ENCODE measurements around the gene KCNQ1. TPM values are rescaled to one million over a fixed set of nuclear protein-coding genes. Genes with fewer than 3 reads are reported as not detected.

The KCNQ1 gene
- total RNA-seq, 2 experiments from 2014 or later: 9.1 to 10.9 TPM

GRCh38 chr11:2537010-2537705, 92.3 kb downstream of the KCNQ1 start:
- Mint-ChIP-seq H3K4me3 (no peak overlapping the region), H3K36me3 (ENCODE audit: low read depth) (no peaks in the 10 kb centered on the region), H3K27me3 (no peaks in the 10 kb centered on the region), H3K9me3 (ENCODE audit: low read depth) (no peaks in the 10 kb centered on the region), H3K27ac (no peak overlapping the region), H3K4me1 (peaks cover 15% of the 10 kb centered on the region)
- ChIA-PET POLR2A (no interaction called here), CTCF (interaction anchor here (0.5 to 7.7 kb wide), 5 partner anchors 116 to 437 kb away, joined by 3 to 255 read pairs (median 4); partner anchors contain the start of gene CDKN1C)
- intact Hi-C loops (cut with DNase I, micrococcal nuclease): no loop called here
- DNase-seq (no peak), ATAC-seq (no peak)

GRCh38 chr11:2537896-2538724, 93.3 kb downstream of the KCNQ1 start:
- Mint-ChIP-seq H3K9me3 (ENCODE audit: low read depth) (no peaks in the 10 kb centered on the region), H3K27ac (no peak overlapping the region), H3K4me1 (peaks cover 6% of the 10 kb centered on the region), H3K27me3 (no peaks in the 10 kb centered on the region), H3K36me3 (ENCODE audit: low read depth) (no peaks in the 10 kb centered on the region), H3K4me3 (no peak overlapping the region)
- ChIA-PET CTCF (interaction anchor here (0.6 to 7.7 kb wide), 3 partner anchors 117 to 383 kb away, joined by 3 to 255 read pairs (median 5); partner anchors contain the start of gene CDKN1C), POLR2A (no interaction called here)
- DNase-seq: no peak
- ATAC-seq: no peak
- intact Hi-C loops (cut with DNase I, micrococcal nuclease): no loop called here

GRCh38 chr11:2538951-2539350, 94.1 kb downstream of the KCNQ1 start:
- no peaks in the 10 kb centered on the region for H3K27me3 Mint-ChIP-seq
- H3K9me3 Mint-ChIP-seq (ENCODE audit: low read depth): no peaks in the 10 kb centered on the region
- ChIA-PET POLR2A (no interaction called here), CTCF (interaction anchor here (0.6 to 1.1 kb wide), 2 partner anchors 8 to 407 kb away, joined by 3 read pairs; no protein-coding TSS in a partner anchor)
- no peaks in the 10 kb centered on the region for H3K36me3 Mint-ChIP-seq (ENCODE audit: low read depth)
- H3K27ac Mint-ChIP-seq: no peak overlapping the region
- intact Hi-C loops (cut with DNase I, micrococcal nuclease): no loop called here
- H3K4me1 Mint-ChIP-seq: no peaks in the 10 kb centered on the region
- no peak for ATAC-seq
- DNase-seq: no peak
- H3K4me3 Mint-ChIP-seq: no peak overlapping the region

- Mint-ChIP-seq H3K27ac (no peak overlapping the region), H3K4me1 (no peaks in the 10 kb centered on the region), H3K27me3 (no peaks in the 10 kb centered on the region), H3K9me3 (ENCODE audit: low read depth) (no peaks in the 10 kb centered on the region), H3K4me3 (no peak overlapping the region), H3K36me3 (ENCODE audit: low read depth) (no peaks in the 10 kb centered on the region)
- ChIA-PET CTCF (interaction anchor here (0.6 to 1.1 kb wide), 2 partner anchors 9 to 406 kb away, joined by 3 read pairs; no protein-coding TSS in a partner anchor), POLR2A (no interaction called here)
- DNase-seq (no peak), ATAC-seq (no peak)
- intact Hi-C loops (cut with DNase I, micrococcal nuclease): no loop called here
Measured at GRCh38 chr11:2539371-2540222, 94.8 kb downstream of the KCNQ1 start.

GRCh38 chr11:2540223-2540991, 95.6 kb downstream of the KCNQ1 start:
- intact Hi-C loops (cut with DNase I, micrococcal nuclease): no loop called here
- no peaks in the 10 kb centered on the region for H3K36me3 Mint-ChIP-seq (ENCODE audit: low read depth)
- no peak overlapping the region for H3K27ac Mint-ChIP-seq
- no peak for ATAC-seq
- POLR2A ChIA-PET: no interaction called here
- H3K4me1 Mint-ChIP-seq: peaks cover 3% of the 10 kb centered on the region
- H3K9me3 Mint-ChIP-seq (ENCODE audit: low read depth): no peaks in the 10 kb centered on the region
- no peak for DNase-seq
- no peak overlapping the region for H3K4me3 Mint-ChIP-seq
- H3K27me3 Mint-ChIP-seq: no peaks in the 10 kb centered on the region
- CTCF ChIA-PET: no interaction called here

- ChIA-PET POLR2A (no interaction called here), CTCF (no interaction called here)
- ATAC-seq: no peak
- Mint-ChIP-seq H3K36me3 (ENCODE audit: low read depth) (no peaks in the 10 kb centered on the region), H3K27ac (no peak overlapping the region), H3K27me3 (no peaks in the 10 kb centered on the region), H3K9me3 (ENCODE audit: low read depth) (no peaks in the 10 kb centered on the region), H3K4me1 (peaks cover 5% of the 10 kb centered on the region), H3K4me3 (no peak overlapping the region)
- intact Hi-C loops (cut with DNase I, micrococcal nuclease): no loop called here
- no peak for DNase-seq
Measured at GRCh38 chr11:2540992-2541680, 96.3 kb downstream of the KCNQ1 start.

GRCh38 chr11:2541881-2542361, 97.1 kb downstream of the KCNQ1 start:
- CTCF ChIA-PET: no interaction called here
- H3K4me3 Mint-ChIP-seq: no peak overlapping the region
- no peak for ATAC-seq
- no peaks in the 10 kb centered on the region for H3K36me3 Mint-ChIP-seq (ENCODE audit: low read depth)
- POLR2A ChIA-PET: no interaction called here
- intact Hi-C loops (cut with DNase I, micrococcal nuclease): no loop called here
- DNase-seq: peak; percentile 1
- no peak overlapping the region for H3K27ac Mint-ChIP-seq
- H3K9me3 Mint-ChIP-seq (ENCODE audit: low read depth): no peaks in the 10 kb centered on the region
- no peaks in the 10 kb centered on the region for H3K27me3 Mint-ChIP-seq
- peaks cover 8% of the 10 kb centered on the region for H3K4me1 Mint-ChIP-seq

GRCh38 chr11:2542406-2542805, 97.6 kb downstream of the KCNQ1 start:
- Mint-ChIP-seq H3K9me3 (ENCODE audit: low read depth) (no peaks in the 10 kb centered on the region), H3K4me3 (no peak overlapping the region), H3K36me3 (ENCODE audit: low read depth) (no peaks in the 10 kb centered on the region), H3K27ac (no peak overlapping the region), H3K27me3 (no peaks in the 10 kb centered on the region), H3K4me1 (peaks cover 8% of the 10 kb centered on the region)
- ATAC-seq (no peak), DNase-seq (peak; percentile 0)
- ChIA-PET CTCF (no interaction called here), POLR2A (no interaction called here)
- intact Hi-C loops (cut with DNase I, micrococcal nuclease): no loop called here

GRCh38 chr11:2547806-2548205, 103.0 kb downstream of the KCNQ1 start:
- Mint-ChIP-seq H3K36me3 (ENCODE audit: low read depth) (no peaks in the 10 kb centered on the region), H3K4me3 (no peak overlapping the region), H3K27ac (no peak overlapping the region), H3K4me1 (peaks cover 15% of the 10 kb centered on the region), H3K27me3 (no peaks in the 10 kb centered on the region), H3K9me3 (ENCODE audit: low read depth) (no peaks in the 10 kb centered on the region)
- ChIA-PET CTCF (interaction anchor here (0.6 to 2.5 kb wide), 2 partner anchors 15 to 118 kb away, joined by 3 to 8 read pairs; no protein-coding TSS in a partner anchor), POLR2A (no interaction called here)
- intact Hi-C loops (cut with DNase I, micrococcal nuclease): no loop called here
- ATAC-seq (no peak), DNase-seq (no peak)

GRCh38 chr11:2548596-2548995, 103.8 kb downstream of the KCNQ1 start:
- Mint-ChIP-seq H3K4me1 (peaks cover 18% of the 10 kb centered on the region), H3K4me3 (no peak overlapping the region), H3K36me3 (ENCODE audit: low read depth) (no peaks in the 10 kb centered on the region), H3K9me3 (ENCODE audit: low read depth) (no peaks in the 10 kb centered on the region), H3K27me3 (no peaks in the 10 kb centered on the region), H3K27ac (no peak overlapping the region)
- ATAC-seq (no peak), DNase-seq (no peak)
- intact Hi-C loops (cut with DNase I, micrococcal nuclease): no loop called here
- ChIA-PET POLR2A (no interaction called here), CTCF (no interaction called here)
